ENCODE measurements around the gene NT5DC3.

Gene NT5DC3

GRCh38 chr12:103793512-103794045, 47.5 kb downstream of the NT5DC3 start:
- no peak for DNase-seq (ENCODE audit: low read depth in 1 of 2, low spot score in 1 of 2)
- in situ Hi-C loops (cut with HindIII; ENCODE audit: low pct_unique_long_range_greater_than_20kb, low sequenced_read_pairs), result no loop called here
- TF ChIP-seq JUND (IDR thresholded peaks at IDR 0.05; ENCODE audit: low read depth), result no peak

- in situ Hi-C loops (cut with HindIII; ENCODE audit: low pct_unique_long_range_greater_than_20kb, low sequenced_read_pairs), result no loop called here
- no peak for TF ChIP-seq JUND (IDR thresholded peaks at IDR 0.05; ENCODE audit: low read depth)
- DNase-seq (ENCODE audit: low read depth in 1 of 2, low spot score in 1 of 2), result no peak
Observed at GRCh38 chr12:103793046-103793445, 48.0 kb downstream of the NT5DC3 start.

GRCh38 chr12:103791350-103791920, 49.6 kb downstream of the NT5DC3 start:
- in situ Hi-C loops (cut with HindIII; ENCODE audit: low pct_unique_long_range_greater_than_20kb, low sequenced_read_pairs), result no loop called here
- DNase-seq (ENCODE audit: low read depth in 1 of 2, low spot score in 1 of 2), result peak in 1 of 2 experiments; percentile 24
- TF ChIP-seq JUND (IDR thresholded peaks at IDR 0.05; ENCODE audit: low read depth), result no peak

GRCh38 chr12:103786201-103786600, 54.8 kb downstream of the NT5DC3 start:
- in situ Hi-C loops (cut with HindIII; ENCODE audit: low pct_unique_long_range_greater_than_20kb, low sequenced_read_pairs), result no loop called here
- DNase-seq (ENCODE audit: low read depth in 1 of 2, low spot score in 1 of 2), result no peak
- TF ChIP-seq JUND (IDR thresholded peaks at IDR 0.05; ENCODE audit: low read depth), result no peak

GRCh38 chr12:103785243-103786031, 55.6 kb downstream of the NT5DC3 start:
- no peak for TF ChIP-seq JUND (IDR thresholded peaks at IDR 0.05; ENCODE audit: low read depth)

GRCh38 chr12:103783744-103784664, 57.0 kb downstream of the NT5DC3 start:
- in situ Hi-C loops (cut with HindIII; ENCODE audit: low pct_unique_long_range_greater_than_20kb, low sequenced_read_pairs), result no loop called here
- TF ChIP-seq JUND (IDR thresholded peaks at IDR 0.05; ENCODE audit: low read depth), result no peak
- peak; percentile 31 to 83 for DNase-seq (ENCODE audit: low read depth in 1 of 2, low spot score in 1 of 2)

More at GRCh38 chr12:103785243-103786031, 55.6 kb downstream of the NT5DC3 start:
- in situ Hi-C loops (cut with HindIII; ENCODE audit: low pct_unique_long_range_greater_than_20kb, low sequenced_read_pairs), result no loop called here
- no peak for DNase-seq (ENCODE audit: low read depth in 1 of 2, low spot score in 1 of 2)

- in situ Hi-C loops (cut with HindIII; ENCODE audit: low pct_unique_long_range_greater_than_20kb, low sequenced_read_pairs), result no loop called here
- TF ChIP-seq JUND (IDR thresholded peaks at IDR 0.05; ENCODE audit: low read depth), result no peak
Observed at GRCh38 chr12:103782399-103782798, 58.6 kb downstream of the NT5DC3 start.

GRCh38 chr12:103780992-103781391, 60.0 kb downstream of the NT5DC3 start:
- no peak for TF ChIP-seq JUND (IDR thresholded peaks at IDR 0.05; ENCODE audit: low read depth)
- in situ Hi-C loops (cut with HindIII; ENCODE audit: low pct_unique_long_range_greater_than_20kb, low sequenced_read_pairs), result no loop called here
- no peak for DNase-seq (ENCODE audit: low read depth in 1 of 2, low spot score in 1 of 2)

More at GRCh38 chr12:103782399-103782798, 58.6 kb downstream of the NT5DC3 start:
- no peak for DNase-seq (ENCODE audit: low read depth in 1 of 2, low spot score in 1 of 2)

GRCh38 chr12:103780093-103780440, 61.0 kb downstream of the NT5DC3 start:
- DNase-seq (ENCODE audit: low read depth in 1 of 2, low spot score in 1 of 2), result no peak
- in situ Hi-C loops (cut with HindIII; ENCODE audit: low pct_unique_long_range_greater_than_20kb, low sequenced_read_pairs), result no loop called here
- TF ChIP-seq JUND (IDR thresholded peaks at IDR 0.05; ENCODE audit: low read depth), result no peak

- in situ Hi-C loops (cut with HindIII; ENCODE audit: low pct_unique_long_range_greater_than_20kb, low sequenced_read_pairs), result no loop called here
- no peak for DNase-seq (ENCODE audit: low read depth in 1 of 2, low spot score in 1 of 2)
- TF ChIP-seq JUND (IDR thresholded peaks at IDR 0.05; ENCODE audit: low read depth), result no peak
Observed at GRCh38 chr12:103779410-103780092, 61.5 kb downstream of the NT5DC3 start.

- in situ Hi-C loops (cut with HindIII; ENCODE audit: low pct_unique_long_range_greater_than_20kb, low sequenced_read_pairs), result no loop called here
- no peak for TF ChIP-seq JUND (IDR thresholded peaks at IDR 0.05; ENCODE audit: low read depth)
- no peak for DNase-seq (ENCODE audit: low read depth in 1 of 2, low spot score in 1 of 2)
Observed at GRCh38 chr12:103778781-103779180, 62.3 kb downstream of the NT5DC3 start.

GRCh38 chr12:103774977-103775560, 66.0 kb downstream of the NT5DC3 start:
- in situ Hi-C loops (cut with HindIII; ENCODE audit: low pct_unique_long_range_greater_than_20kb, low sequenced_read_pairs), result no loop called here
- no peak for TF ChIP-seq JUND (IDR thresholded peaks at IDR 0.05; ENCODE audit: low read depth)

More at GRCh38 chr12:103774977-103775560, 66.0 kb downstream of the NT5DC3 start:
- DNase-seq (ENCODE audit: low read depth in 1 of 2, low spot score in 1 of 2), result no peak

Measured in T47D (cell line).